SW 1271 (cell line): ENCODE data around the gene DYSF.

Experiments used
- DNase-seq, 2 experiments: peaks; one replicate each; lab custom pipeline; 2025; lab: John Stamatoyannopoulos, UW

DYSF gene

DNA sequence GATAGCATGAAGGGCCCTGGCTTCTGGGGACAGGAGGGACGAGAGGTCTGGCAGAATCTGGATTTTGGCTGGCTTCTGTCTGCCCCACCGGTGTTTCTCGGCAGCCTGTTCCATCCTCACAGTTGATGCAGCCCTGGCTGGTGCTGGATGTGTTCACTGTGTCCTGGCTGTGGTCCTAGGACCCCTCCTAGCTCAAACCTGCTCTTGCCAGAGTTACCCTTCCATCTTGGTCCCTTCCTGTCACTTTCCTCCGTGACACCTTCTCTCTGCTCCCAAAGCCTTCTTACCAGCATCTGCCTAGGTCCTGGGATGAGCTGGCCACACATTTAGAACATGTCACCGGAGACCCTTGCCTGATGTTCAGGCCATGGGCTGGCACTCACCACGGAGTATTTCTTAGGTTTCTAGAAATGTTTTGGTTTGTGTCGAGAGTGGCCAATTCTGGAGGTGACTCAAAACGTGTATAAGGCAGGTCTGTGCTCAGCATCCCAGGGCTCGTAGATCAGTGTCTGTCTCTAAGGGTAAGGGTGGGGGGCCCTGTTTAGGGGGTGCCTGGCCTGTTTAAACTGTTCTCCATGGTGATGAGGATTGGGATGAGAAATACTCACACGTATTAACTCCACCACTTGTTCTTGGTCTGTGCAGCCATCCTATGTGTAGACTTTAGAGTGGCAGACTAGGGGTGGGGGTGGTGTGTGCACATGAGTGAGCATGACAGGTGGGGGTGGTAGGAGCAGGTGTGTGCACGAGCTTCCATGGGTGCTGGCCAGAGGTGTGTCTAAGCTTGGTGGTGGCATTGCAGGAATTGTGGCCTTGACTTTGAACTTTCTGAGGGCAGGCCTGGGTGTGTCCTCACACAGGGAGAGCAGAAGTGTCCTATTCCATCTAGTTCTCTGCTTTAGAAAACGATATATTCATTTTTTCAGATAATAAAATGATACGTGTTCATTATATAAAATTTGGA lies 162.7 kb downstream of the DYSF start:
- no peak for DNase-seq

DNA sequence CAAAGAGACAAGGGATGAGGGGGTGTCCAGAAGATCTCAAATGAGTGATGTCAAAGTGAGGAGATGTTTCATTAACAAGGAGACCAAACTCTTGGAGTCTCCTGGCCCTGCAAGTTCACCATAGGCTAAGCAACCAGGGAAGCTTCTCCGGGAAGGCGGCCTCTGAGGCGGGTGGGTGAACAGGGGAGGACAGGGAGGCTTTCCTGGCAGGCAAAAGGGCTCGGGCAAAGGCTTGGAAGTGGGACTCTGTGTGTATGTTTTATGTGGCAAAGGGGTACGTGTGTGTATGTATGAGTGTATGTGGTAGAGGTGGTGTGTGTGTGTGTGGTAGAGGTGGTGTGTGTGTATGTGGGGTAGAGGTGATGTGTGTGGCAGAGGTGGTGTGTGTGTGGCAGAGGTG lies 163.9 kb downstream of the DYSF start:
- DNase-seq, result no peak

DNA sequence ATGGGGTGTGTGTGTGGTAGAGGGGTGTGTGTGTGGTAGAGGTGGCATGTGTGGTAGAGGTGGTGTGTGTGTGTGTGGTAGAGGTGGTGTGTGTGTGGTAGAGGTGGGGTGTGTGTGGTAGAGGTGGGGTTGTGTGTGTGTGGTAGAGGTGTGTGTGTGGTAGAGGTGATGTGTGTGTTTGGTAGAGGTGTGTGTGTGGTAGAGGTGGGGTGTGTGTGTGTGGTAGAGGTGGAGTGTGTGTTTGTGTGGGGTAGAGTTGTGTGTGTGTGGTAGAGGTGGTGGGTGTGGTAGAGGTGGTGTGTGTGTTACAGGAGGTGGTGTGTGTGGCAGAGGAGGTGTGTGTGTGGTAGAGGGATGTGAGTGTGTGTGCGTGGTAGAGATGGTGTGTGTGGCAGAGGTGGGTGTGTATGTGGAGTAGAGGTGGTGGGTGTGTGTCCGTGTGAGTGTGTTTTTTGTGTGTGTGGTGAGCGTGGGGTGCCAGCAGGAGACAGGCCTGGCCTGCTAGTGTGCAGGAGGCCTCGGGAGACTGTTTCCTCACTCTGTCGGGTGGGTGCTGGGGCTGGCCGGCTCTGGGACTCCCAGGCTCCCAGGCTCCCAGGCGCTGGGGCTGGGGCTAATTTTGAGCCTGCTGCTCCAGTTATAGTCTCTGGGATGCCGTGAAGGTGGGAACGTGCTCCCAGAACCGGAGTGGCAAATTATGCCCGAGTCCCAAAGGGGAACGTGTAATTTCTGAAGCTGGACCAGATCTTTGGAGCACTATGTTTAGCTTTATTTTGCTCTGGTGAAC lies 165.2 kb downstream of the DYSF start:
- peak in 1 of 2 experiments; percentile 5 for DNase-seq

DNA sequence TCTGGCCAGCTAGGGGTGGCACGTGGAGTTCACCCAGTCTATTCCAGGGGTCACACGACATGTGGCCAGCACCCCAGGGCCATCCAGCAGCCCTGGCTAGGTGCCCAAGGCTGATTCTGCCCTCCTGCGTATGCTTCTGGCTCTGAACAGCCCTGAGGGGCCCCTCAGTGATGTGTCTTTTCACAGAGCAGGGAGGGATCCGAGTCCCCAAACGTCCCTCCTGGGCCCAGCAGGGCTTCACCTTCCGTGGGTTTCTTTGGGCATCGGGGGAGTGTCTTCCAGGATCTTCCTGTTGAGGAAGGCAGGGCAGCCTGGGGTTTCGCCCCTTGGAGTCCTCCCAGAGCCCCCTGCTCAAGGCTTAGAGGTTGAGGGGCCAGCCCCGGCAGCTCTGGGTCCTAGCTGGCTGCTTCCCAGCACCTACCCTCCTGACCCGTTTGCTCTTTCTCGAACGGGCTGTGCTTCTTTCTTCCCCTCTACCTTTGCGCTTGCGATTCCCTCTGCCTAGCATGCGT lies 165.9 kb downstream of the DYSF start:
- no peak for DNase-seq

GRCh38 chr2:71620116-71620515 lies 166.8 kb downstream of the DYSF start:
- no peak for DNase-seq

- DNase-seq, result no peak
Observed at GRCh38 chr2:71620851-71621251, 167.5 kb downstream of the DYSF start.

GRCh38 chr2:71629273-71629672 lies 175.9 kb downstream of the DYSF start:
- no peak for DNase-seq

DNA sequence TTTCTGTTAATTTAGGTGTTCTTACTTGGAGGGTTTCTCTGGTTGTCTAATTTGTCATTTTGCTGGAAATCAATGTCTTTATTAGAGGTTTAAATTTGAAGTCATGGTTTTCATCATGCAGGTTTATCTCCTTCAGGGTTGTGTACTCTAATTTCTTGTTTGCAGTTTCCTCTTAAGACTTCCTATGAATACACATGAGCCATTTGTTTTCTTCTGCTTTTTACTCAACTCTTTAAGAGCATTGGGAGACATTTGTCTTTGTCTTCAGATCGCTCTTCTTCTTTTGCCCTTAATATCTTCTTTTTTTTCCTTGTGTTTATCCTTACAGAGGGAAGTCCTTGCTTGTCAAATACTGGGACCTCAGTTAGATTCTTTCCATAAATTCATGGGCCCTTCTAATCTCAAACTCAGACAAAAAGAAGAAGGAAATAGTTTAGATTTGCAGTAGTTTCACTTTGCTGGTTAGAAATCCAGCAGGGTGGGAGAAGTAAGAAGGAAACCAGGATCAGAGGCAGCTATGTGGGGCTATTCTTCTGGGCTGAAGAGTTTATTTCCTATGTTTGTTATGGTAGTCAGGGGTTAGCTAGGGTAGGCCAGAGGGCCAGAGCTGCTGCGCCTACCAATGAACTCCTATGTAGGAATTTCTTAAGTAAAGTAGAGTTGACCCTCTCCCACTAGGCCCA lies 176.6 kb downstream of the DYSF start:
- DNase-seq, result no peak

GRCh38 chr2:71630454-71631328 lies 177.3 kb downstream of the DYSF start:
- DNase-seq, result no peak

- DNase-seq, result no peak
Observed at GRCh38 chr2:71631411-71631931, 178.1 kb downstream of the DYSF start.

DNA sequence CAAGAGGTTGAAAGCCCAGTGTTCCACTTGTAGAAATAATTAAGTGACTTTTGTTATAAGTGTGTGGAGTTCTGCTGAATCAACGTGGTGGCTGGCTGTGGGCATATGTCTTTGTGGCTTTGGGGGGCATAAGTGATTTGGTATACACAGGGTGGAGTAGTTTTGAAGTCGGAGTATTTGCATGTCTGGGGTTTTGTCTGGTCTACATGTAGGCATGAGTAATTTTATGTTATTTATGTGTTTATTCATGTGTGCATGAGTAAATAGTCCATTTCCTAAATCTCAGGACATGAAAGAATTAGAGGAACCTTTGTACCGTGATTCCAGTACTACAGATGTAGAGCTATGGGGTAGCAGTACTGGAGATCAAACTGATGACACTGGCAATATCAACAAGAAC lies 179.7 kb downstream of the DYSF start:
- DNase-seq, result no peak

DNA sequence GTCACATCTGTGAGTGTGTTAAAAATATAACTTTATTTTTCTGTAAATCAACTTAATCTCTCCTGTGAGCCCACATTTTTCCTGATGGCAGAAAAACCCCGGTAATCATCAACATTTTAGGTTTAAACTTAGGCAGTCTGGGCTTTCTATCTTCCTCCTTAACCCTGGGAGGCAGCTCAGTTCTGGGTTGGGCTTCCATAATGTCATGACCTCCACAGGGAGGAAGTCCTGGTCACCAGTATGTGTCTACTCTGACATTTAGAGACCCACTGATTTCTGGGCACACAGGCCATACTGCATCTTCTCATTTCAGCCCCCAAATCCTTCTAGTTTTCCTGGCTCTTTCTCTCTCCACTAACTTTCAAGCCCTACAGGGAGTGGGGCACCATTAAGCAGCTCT lies 181.2 kb downstream of the DYSF start:
- DNase-seq, result no peak

DNA sequence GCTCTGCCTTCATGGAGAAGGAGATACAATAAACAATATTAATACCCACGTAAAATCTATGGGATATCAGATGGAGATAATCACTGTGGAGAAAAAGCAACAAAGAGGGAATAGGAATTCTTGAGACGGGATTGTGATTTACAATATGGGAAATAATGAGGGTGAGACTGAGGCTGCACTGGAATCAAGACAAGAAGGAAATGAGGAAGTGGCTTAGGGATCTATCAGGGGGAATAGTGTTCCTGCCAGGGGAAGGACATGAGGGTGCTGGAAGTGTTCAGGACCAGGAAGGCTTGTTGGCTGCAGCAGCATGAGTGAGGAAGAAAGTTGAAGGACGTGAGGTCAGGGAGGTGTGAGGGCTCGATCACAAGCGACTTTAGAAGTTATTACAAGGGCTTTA lies 182.4 kb downstream of the DYSF start:
- no peak for DNase-seq

DNA sequence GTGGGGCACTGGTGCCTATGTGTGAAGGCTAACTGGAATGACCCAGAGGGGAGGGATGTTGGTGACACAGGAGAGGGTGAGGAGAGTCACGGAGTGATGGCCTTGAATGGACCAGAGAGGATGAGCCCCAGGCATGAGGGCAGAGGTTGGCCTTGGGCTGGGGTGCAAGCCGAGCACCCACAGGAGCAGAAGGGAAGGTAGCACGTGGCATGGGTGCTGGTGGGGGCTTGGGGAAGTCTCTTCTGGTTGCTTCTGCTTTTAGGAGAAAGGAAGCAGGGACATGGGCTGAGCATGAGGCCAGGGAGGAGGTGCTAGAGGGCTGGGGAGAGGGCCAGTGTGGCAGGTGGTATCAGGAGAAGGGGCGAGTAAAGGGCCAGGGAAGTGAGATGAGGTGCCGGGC lies 183.8 kb downstream of the DYSF start:
- no peak for DNase-seq

DNA sequence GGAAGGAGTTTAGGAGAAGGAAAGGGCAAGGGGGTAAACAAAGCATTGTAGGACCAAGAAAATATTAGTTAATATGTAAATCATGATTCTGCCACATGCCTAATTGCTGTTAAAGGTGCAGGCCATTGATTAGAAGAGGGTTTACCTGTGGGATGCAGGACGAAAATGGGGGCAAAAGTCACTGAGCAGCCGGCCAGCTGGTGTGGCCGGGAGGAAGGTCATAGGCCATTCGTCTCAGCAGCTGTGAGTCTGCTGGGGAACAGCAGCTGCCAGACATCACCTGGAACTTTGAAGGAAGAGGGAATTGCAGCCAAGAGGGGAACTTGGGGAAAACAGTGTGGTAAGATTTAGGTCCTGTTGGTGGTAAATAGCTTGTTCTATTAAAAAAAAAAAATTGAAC lies 184.4 kb downstream of the DYSF start:
- no peak for DNase-seq

DNA sequence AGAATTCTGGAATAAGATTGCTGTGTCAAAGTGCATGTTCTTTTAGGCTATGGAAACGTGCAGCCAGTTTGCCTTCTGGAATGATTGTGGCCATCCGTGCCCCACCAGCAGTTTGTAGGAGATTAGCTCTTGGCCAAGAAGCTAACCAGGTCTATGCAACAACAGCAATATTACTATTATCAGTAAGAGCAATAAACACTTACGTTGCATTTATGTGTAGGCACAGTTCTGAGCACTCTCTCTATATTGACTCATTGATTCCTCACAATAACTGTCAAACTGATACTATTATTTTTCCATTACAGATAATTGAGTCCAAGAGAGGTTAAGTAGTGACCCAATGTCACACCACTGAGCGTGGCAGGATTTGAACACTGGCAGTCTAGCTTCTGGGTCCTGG lies 186.4 kb downstream of the DYSF start:
- no peak for DNase-seq

- DNase-seq, result no peak
Observed at GRCh38 chr2:71640489-71640888, 187.1 kb downstream of the DYSF start.

- no peak for DNase-seq
Observed at GRCh38 chr2:71643674-71644357, 190.5 kb downstream of the DYSF start.

DNA sequence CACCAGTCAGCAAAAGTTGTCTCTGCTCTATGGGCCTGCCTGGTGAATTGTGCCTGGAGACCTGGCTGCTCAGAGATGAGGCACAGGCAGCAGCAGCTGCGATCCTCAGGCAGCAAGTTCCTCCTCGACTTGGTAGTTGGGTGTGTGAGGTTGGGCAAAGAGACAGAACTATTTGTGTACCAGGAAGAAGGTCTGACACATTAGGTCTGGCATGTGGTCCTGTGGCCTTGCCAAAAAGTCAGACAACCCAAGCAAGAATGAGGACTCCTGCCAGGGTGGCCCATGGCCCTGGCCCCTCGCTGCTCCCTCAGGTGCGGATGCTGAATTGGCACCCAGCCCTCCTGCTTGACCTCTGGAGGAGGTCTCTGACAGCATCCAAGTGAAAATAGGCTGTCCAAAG lies 192.7 kb downstream of the DYSF start:
- DNase-seq, result no peak

- no peak for DNase-seq
Observed at GRCh38 chr2:71647356-71647755, 194.0 kb downstream of the DYSF start.
